ENCODE results near the gene MACROD2.

Gene MACROD2

DNA sequence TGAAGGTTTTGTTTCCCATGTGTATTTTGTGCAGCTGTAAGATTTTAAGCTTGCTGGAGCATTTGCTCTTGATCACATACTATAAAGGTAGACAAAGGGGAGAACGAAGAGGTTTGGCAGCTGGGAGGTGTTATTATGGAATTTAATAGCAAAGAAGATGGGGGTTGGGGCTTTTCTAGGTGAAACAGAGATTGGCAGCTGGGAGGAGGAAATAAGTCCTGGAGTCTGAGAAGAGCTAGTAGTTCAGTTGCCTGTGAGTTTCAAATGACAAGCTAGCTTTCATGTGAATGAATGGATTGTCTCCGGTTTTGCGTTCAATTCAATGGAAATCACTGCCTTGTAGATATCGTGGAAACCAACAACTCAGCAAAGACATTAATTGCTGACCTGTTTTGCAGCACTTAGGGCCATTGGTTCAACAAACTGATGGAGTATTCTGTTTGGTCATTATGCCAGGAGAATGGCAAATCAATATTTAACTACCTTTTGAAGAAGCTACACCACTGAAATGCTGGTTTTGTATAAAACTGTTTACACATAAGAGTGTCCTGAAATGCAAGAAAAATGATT lies 380.2 kb downstream of the MACROD2 start:
- H3K4me3 ChIP-seq (ENCODE audit: low read depth, low read length): no peak overlapping the region
- no peak overlapping the region for H3K27ac ChIP-seq (ENCODE audit: extremely low read depth, low read depth, low read length)
- TF ChIP-seq ZNF596 (tag by site-specific recombination; IDR thresholded peaks at IDR 0.05) (no peak), PRDM1 (tag by site-specific recombination; IDR thresholded peaks at IDR 0.05) (no peak), ZNF121 (tag by site-specific recombination; IDR thresholded peaks at IDR 0.05) (no peak), ZNF302 (tag by site-specific recombination; IDR thresholded peaks at IDR 0.05; ENCODE audit: low read depth) (no peak), ZNF785 (tag by site-specific recombination; IDR thresholded peaks at IDR 0.05) (no peak), GLI2 (tag by site-specific recombination; IDR thresholded peaks at IDR 0.05; ENCODE audit: borderline replicate concordance, low read depth) (no peak), ZFP41 (tag by site-specific recombination; IDR thresholded peaks at IDR 0.05; ENCODE audit: borderline replicate concordance) (no peak), ZNF138 (tag by site-specific recombination; IDR thresholded peaks at IDR 0.05; ENCODE audit: borderline replicate concordance) (no peak), GLIS1 (tag by site-specific recombination; IDR thresholded peaks at IDR 0.05) (no peak), ZNF140 (tag by site-specific recombination; IDR thresholded peaks at IDR 0.05) (no peak), TRIM28 (IDR thresholded peaks at IDR 0.05; ENCODE audit: borderline replicate concordance, low read length) (no peak), HOXA7 (CRISPR knock-in tag; IDR thresholded peaks at IDR 0.05; ENCODE audit: borderline replicate concordance) (no peak), ZFP69B (tag by site-specific recombination; IDR thresholded peaks at IDR 0.05) (no peak), YY1 (tag by site-specific recombination; IDR thresholded peaks at IDR 0.05) (no peak), ZNF560 (tag by site-specific recombination; IDR thresholded peaks at IDR 0.05; ENCODE audit: borderline replicate concordance) (no peak), ZNF623 (tag by site-specific recombination; IDR thresholded peaks at IDR 0.05) (no peak), GFI1B (tag by site-specific recombination; IDR thresholded peaks at IDR 0.05) (no peak)
- TF ChIP-seq, protein P1, sequence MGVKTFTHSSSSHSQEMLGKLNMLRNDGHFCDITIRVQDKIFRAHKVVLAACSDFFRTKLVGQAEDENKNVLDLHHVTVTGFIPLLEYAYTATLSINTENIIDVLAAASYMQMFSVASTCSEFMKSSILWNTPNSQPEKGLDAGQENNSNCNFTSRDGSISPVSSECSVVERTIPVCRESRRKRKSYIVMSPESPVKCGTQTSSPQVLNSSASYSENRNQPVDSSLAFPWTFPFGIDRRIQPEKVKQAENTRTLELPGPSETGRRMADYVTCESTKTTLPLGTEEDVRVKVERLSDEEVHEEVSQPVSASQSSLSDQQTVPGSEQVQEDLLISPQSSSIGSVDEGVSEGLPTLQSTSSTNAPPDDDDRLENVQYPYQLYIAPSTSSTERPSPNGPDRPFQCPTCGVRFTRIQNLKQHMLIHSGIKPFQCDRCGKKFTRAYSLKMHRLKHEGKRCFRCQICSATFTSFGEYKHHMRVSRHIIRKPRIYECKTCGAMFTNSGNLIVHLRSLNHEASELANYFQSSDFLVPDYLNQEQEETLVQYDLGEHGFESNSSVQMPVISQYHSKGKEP (tag by site-specific recombination; IDR thresholded peaks at IDR 0.05): no peak
- TF ChIP-seq, protein P2, sequence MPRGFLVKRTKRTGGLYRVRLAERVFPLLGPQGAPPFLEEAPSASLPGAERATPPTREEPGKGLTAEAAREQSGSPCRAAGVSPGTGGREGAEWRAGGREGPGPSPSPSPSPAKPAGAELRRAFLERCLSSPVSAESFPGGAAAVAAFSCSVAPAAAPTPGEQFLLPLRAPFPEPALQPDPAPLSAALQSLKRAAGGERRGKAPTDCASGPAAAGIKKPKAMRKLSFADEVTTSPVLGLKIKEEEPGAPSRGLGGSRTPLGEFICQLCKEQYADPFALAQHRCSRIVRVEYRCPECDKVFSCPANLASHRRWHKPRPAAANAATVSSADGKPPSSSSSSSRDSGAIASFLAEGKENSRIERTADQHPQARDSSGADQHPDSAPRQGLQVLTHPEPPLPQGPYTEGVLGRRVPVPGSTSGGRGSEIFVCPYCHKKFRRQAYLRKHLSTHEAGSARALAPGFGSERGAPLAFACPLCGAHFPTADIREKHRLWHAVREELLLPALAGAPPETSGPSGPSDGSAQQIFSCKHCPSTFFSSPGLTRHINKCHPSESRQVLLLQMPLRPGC (tag by site-specific recombination; IDR thresholded peaks at IDR 0.05): no peak
- TF ChIP-seq, protein P3, sequence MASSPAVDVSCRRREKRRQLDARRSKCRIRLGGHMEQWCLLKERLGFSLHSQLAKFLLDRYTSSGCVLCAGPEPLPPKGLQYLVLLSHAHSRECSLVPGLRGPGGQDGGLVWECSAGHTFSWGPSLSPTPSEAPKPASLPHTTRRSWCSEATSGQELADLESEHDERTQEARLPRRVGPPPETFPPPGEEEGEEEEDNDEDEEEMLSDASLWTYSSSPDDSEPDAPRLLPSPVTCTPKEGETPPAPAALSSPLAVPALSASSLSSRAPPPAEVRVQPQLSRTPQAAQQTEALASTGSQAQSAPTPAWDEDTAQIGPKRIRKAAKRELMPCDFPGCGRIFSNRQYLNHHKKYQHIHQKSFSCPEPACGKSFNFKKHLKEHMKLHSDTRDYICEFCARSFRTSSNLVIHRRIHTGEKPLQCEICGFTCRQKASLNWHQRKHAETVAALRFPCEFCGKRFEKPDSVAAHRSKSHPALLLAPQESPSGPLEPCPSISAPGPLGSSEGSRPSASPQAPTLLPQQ (tag by site-specific recombination; IDR thresholded peaks at IDR 0.05): no peak
- no peaks in the 10 kb centered on the region for H3K9me3 ChIP-seq (ENCODE audit: control insufficient read depth, insufficient read depth, low read depth, low read length)
- H3K36me3 ChIP-seq (ENCODE audit: control insufficient read depth in 2 of 2, insufficient read depth in 1 of 2, low read length in 2 of 2): no peaks in the 10 kb centered on the region
- CTCF ChIA-PET: interaction anchor here (0.6 to 0.9 kb wide), 2 partner anchors 20 to 38 kb away, joined by 3 read pairs; partner anchors contain the start of gene FLRT3
- POLR2A ChIA-PET: interaction anchor here (0.5 kb wide), 1 partner anchor 12 kb away, joined by 3 read pairs; no protein-coding TSS in a partner anchor
- H3K4me1 ChIP-seq (ENCODE audit: control insufficient read depth, insufficient read depth, low read length): peaks cover 5% of the 10 kb centered on the region; the same call in 1 of the 2 replicates

DNA sequence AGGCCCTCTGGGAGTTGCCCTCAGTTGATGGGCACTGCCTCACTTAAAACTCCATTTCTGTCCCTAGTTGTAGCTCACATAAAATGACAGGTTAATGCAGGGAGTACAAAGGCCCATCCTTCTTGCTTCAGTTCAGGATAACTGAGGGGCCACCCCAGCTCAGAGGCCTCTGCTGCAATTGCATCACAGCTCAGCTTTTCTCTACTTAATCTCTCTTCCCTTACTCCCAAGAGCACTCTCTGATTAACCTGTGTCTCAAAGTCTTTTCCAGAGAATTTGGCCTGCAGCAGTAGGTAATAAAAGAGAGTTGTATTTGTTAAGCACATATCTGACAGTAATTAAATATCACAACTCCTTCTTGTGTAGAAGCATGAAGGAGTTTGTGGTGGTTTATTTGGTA lies 383.0 kb downstream of the MACROD2 start:
- POLR2A ChIA-PET: no interaction called here
- H3K4me1 ChIP-seq (ENCODE audit: control insufficient read depth, insufficient read depth, low read length): peaks cover 5% of the 10 kb centered on the region; the same call in 1 of the 2 replicates
- no peak overlapping the region for H3K27ac ChIP-seq (ENCODE audit: extremely low read depth, low read depth, low read length)
- H3K36me3 ChIP-seq (ENCODE audit: control insufficient read depth in 2 of 2, insufficient read depth in 1 of 2, low read length in 2 of 2): no peaks in the 10 kb centered on the region
- H3K4me3 ChIP-seq (ENCODE audit: low read depth, low read length): no peak overlapping the region
- CTCF ChIA-PET: no interaction called here
- TF ChIP-seq, protein P4, sequence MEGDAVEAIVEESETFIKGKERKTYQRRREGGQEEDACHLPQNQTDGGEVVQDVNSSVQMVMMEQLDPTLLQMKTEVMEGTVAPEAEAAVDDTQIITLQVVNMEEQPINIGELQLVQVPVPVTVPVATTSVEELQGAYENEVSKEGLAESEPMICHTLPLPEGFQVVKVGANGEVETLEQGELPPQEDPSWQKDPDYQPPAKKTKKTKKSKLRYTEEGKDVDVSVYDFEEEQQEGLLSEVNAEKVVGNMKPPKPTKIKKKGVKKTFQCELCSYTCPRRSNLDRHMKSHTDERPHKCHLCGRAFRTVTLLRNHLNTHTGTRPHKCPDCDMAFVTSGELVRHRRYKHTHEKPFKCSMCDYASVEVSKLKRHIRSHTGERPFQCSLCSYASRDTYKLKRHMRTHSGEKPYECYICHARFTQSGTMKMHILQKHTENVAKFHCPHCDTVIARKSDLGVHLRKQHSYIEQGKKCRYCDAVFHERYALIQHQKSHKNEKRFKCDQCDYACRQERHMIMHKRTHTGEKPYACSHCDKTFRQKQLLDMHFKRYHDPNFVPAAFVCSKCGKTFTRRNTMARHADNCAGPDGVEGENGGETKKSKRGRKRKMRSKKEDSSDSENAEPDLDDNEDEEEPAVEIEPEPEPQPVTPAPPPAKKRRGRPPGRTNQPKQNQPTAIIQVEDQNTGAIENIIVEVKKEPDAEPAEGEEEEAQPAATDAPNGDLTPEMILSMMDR (tag by site-specific recombination; IDR thresholded peaks at IDR 0.05): no peak
- no peak for TF ChIP-seq ZNF214 (tag by site-specific recombination; IDR thresholded peaks at IDR 0.05; ENCODE audit: borderline replicate concordance)
- 0 out of 2 replicates have a peak, but pooled peaks have one; percentile 11 for TF ChIP-seq WT1 (tag by site-specific recombination; IDR thresholded peaks at IDR 0.05)
- H3K9me3 ChIP-seq (ENCODE audit: control insufficient read depth, insufficient read depth, low read depth, low read length): no peaks in the 10 kb centered on the region
